HG03575 (cell line): ENCODE measurements around the gene PNMT.
"Not testable (repeated sequence)": the region's sequence is repeated elsewhere in the genome, so short reads cannot be mapped to it uniquely, and the experiment has no call there.

Experiments used
- ATAC-seq: cut with Tn5 transposase; IDR thresholded peaks from one replicate; pipeline ENCODE4 v1.9.1; 2021; ENCODE audit not compliant: unreplicated experiment, insufficient number of reproducible peaks, low FRiP score; ENCODE audit errors: extremely low read depth

The PNMT gene

GRCh38 chr17:39701784-39702422 is 33.6 kb downstream of the PNMT start:
- ATAC-seq = no peak

- no peak for ATAC-seq
These were observed 34.9 kb downstream of the PNMT start for GRCh38 chr17:39702901-39703893.

GRCh38 chr17:39703913-39704312 is 35.7 kb downstream of the PNMT start:
- no peak for ATAC-seq

- ATAC-seq = no peak
These were observed 36.7 kb downstream of the PNMT start for GRCh38 chr17:39704821-39705551.

GRCh38 chr17:39705786-39706348 is 37.6 kb downstream of the PNMT start:
- ATAC-seq = no peak

- ATAC-seq = no peak
These were observed 38.1 kb downstream of the PNMT start for GRCh38 chr17:39706383-39706782.

- no peak for ATAC-seq
These were observed 38.7 kb downstream of the PNMT start for GRCh38 chr17:39706921-39707337.

- no peak for ATAC-seq
These were observed 41.2 kb downstream of the PNMT start for GRCh38 chr17:39709319-39709997.

- no peak for ATAC-seq
These were observed 42.0 kb downstream of the PNMT start for GRCh38 chr17:39709998-39710964.

- not testable (repeated sequence) for ATAC-seq
These were observed 42.8 kb downstream of the PNMT start for GRCh38 chr17:39711071-39711470.

GRCh38 chr17:39711851-39712250 is 43.6 kb downstream of the PNMT start:
- ATAC-seq = no peak

GRCh38 chr17:39714234-39714633 is 46.0 kb downstream of the PNMT start:
- no peak for ATAC-seq

- no peak for ATAC-seq
These were observed 47.3 kb downstream of the PNMT start for GRCh38 chr17:39715375-39716072.

- no peak for ATAC-seq
These were observed 48.0 kb downstream of the PNMT start for GRCh38 chr17:39716073-39716818.

GRCh38 chr17:39716879-39717536 is 48.8 kb downstream of the PNMT start:
- no peak for ATAC-seq

GRCh38 chr17:39717660-39718059 is 49.4 kb downstream of the PNMT start:
- ATAC-seq = no peak
